Psoas muscle (tissue), 8 donors: ENCODE measurements around the gene ARMC7. TPM values are rescaled to one million over a fixed set of nuclear protein-coding genes. Genes with fewer than 3 reads are reported as not detected.

Experiments used
- ATAC-seq, 4 donors: fragments of 200-7000 bp; cut with Tn5 transposase; one replicate each; pipeline ENCODE4 v1.9.1; 2020; ENCODE audit warnings: moderate library complexity in 3 of 4, mild to moderate bottlenecking in 2 of 4
- DNase-seq, 2 donors: peaks; one replicate each; pipeline ENCODE4 v3.0.0-alpha.2; 2020
- H3K27ac ChIP-seq: fragments of 200-600 bp; one replicate; pipeline ENCODE4 v1.8.0; 2022
- H3K27me3 ChIP-seq, 3 donors: fragments of 200-600 bp in 1 of 3; one replicate each; pipeline versions ENCODE4 v1.6.1 to v1.8.0; 2013 to 2022; ENCODE audit warnings: low read length in 2 of 3, mild to moderate bottlenecking in 2 of 3, moderate library complexity in 1 of 3; ENCODE audit not compliant: insufficient read depth in 3 of 3
- H3K36me3 ChIP-seq, 2 donors: fragments of 200-600 bp in 1 of 2; one replicate each; pipeline versions ENCODE4 v1.6.1 to v1.8.0; 2013 to 2022; ENCODE audit warnings: low read depth in 1 of 2, mild to moderate bottlenecking in 1 of 2, moderate library complexity in 1 of 2; ENCODE audit not compliant: insufficient read depth in 1 of 2
- H3K4me1 ChIP-seq: fragments of 200-600 bp; one replicate; pipeline ENCODE4 v1.8.0; 2022
- H3K4me3 ChIP-seq: fragments of 200-600 bp; one replicate; pipeline ENCODE4 v1.8.0; 2022; ENCODE audit warnings: mild to moderate bottlenecking
- H3K9me3 ChIP-seq: fragments of 200-600 bp; one replicate; pipeline ENCODE4 v1.8.0; 2022
- CTCF ChIP-seq: fragments of 200-600 bp; IDR thresholded peaks from one replicate; pipeline ENCODE4 v1.8.0; 2022; ENCODE audit warnings: antibody characterized with exemption
- WGBS, 3 donors: extraction: QIAGEN DNeasy Blood & Tissue Kit; methylation state at CpG; one replicate each; pipeline versions ENCODE4 v1.1.6 to v1.1.7; 2013; 5-methylcytosine and 5-hydroxymethylcytosine counted together
- intact Hi-C, 2 donors: fragments of 100-400 bp; cut with DNase I; formaldehyde crosslinking; loops; one replicate each; pipeline versions ENCODE4 v1.11.0 to v1.14.2; 2022
- polyA plus RNA-seq, 3 donors: library from polyadenylated mRNA; stranded (reverse); fragments of 200-250 nt; gene quantifications; one replicate each; pipeline ENCODE4 v1.2.3, GENCODE V29; 2013
- total RNA-seq, 4 donors: library from RNA; stranded (reverse); fragmentation: NEBNext Ultra II Directional in 2 of 4; extraction: Animal tissue kit (Norgen Biotek cat#: 25700) in 2 of 4; gene quantifications; one replicate each; pipeline versions ENCODE4 v1.2.1 to v1.2.4, GENCODE V29; 2021 to 2023
- donor health status: healthy with polysubstance abuse.
- donor health status: DM: no; HTN: no; CAD: no; lungs with moderate emphysema.
- donor health status: Bipolar disorder and iron deficiency.
- donor health status: healthy.
- donor health status: DM: yes; HTN: yes; CAD: no.
- donor health status: DM: no; HTN: no; CAD: no.
- donor health status: DM: no; HTN: no; CAD: no.
- donor health status: DM: yes; HTN: yes; CAD: no.

The ARMC7 gene
- total and polyA plus RNA-seq, 7 donors = 2.7 to 7.0 (median 3.9) TPM

GRCh38 chr17:75093548-75094158 is 16.1 kb upstream of the ARMC7 start:
- ATAC-seq (no peak), DNase-seq (no peak)
- peaks cover 24% of the 10 kb centered on the region for H3K4me1 ChIP-seq
- no peak overlapping the region for H3K27ac ChIP-seq
- H3K9me3 ChIP-seq = no peaks in the 10 kb centered on the region
- H3K4me3 ChIP-seq = no peak overlapping the region
- intact Hi-C loops = no loop called here
- WGBS, 3 donors = 85 to 88% (median 87%) methylated on average over 17 to 18 of the region's 18 CpGs
- H3K27me3 ChIP-seq = no peaks in the 10 kb centered on the region
- TF ChIP-seq CTCF = no peak
- H3K36me3 ChIP-seq = peaks cover 0 to 7% of the 10 kb centered on the region in 2 donors

GRCh38 chr17:75094871-75095399 is 14.8 kb upstream of the ARMC7 start:
- H3K4me1 ChIP-seq = peaks cover 21% of the 10 kb centered on the region
- DNase-seq = no peak
- ATAC-seq = no peak
- no peaks in the 10 kb centered on the region for H3K27me3 ChIP-seq
- no peaks in the 10 kb centered on the region for H3K9me3 ChIP-seq
- intact Hi-C loops = no loop called here
- H3K4me3 ChIP-seq = no peak overlapping the region
- peaks cover 0 to 19% of the 10 kb centered on the region in 2 donors for H3K36me3 ChIP-seq
- WGBS, 3 donors = 76 to 77% (median 77%) methylated on average over 16 of the region's 16 CpGs
- TF ChIP-seq CTCF = no peak
- no peak overlapping the region for H3K27ac ChIP-seq

GRCh38 chr17:75096082-75096625 is 13.6 kb upstream of the ARMC7 start:
- H3K27ac ChIP-seq = peak overlapping the region; percentile 58

GRCh38 chr17:75097865-75098264 is 11.9 kb upstream of the ARMC7 start:
- Histone ChIP-seq H3K27ac (no peak overlapping the region), H3K4me1 (peaks cover 8% of the 10 kb centered on the region), H3K4me3 (no peak overlapping the region), H3K9me3 (no peaks in the 10 kb centered on the region), H3K27me3 (no peaks in the 10 kb centered on the region), H3K36me3 (peaks cover 0 to 26% of the 10 kb centered on the region in 2 donors)
- DNase-seq (no peak), ATAC-seq (no peak)
- intact Hi-C loops = no loop called here
- WGBS, 3 donors = 94 to 96% (median 95%) methylated on average over 6 to 7 of the region's 7 CpGs
- TF ChIP-seq CTCF = no peak

More at GRCh38 chr17:75096082-75096625, 13.6 kb upstream of the ARMC7 start:
- peak; percentile 79 to 93 (median 84) for ATAC-seq
- intact Hi-C loops = no loop called here
- no peak for TF ChIP-seq CTCF
- peak overlapping the region; percentile 7 for H3K4me3 ChIP-seq
- H3K4me1 ChIP-seq = peaks cover 14% of the 10 kb centered on the region
- peaks cover 0 to 26% of the 10 kb centered on the region in 2 donors for H3K36me3 ChIP-seq
- 47 to 54% (median 54%) methylated on average over 13 to 14 of the region's 14 CpGs for WGBS, 3 donors
- no peaks in the 10 kb centered on the region for H3K27me3 ChIP-seq
- DNase-seq = peak; percentile 67 to 79
- H3K9me3 ChIP-seq = no peaks in the 10 kb centered on the region
